ENCODE measurements around the gene TWSG1.
A peak's percentile ranks its signal among the peaks of the same experiment; 100 is the strongest.

Gene TWSG1

GRCh38 chr18:9334329-9334972 lies at the start of gene TWSG1:
Gene TWSG1, plus strand, starts transcription at chr18:9334773. Its CDS starts 2,457 bp downstream, at chr18:9337230.
- DNase-seq (peak; percentile 94), ATAC-seq (peak; percentile 91)

- DNase-seq (no peak), ATAC-seq (no peak)
These were observed 49.0 kb upstream of the TWSG1 start for GRCh38 chr18:9285604-9286003.

GRCh38 chr18:9287036-9287435 lies 47.5 kb upstream of the TWSG1 start:
- no peak for ATAC-seq
- no peak for DNase-seq

- DNase-seq (no peak), ATAC-seq (no peak)
These were observed 44.9 kb upstream of the TWSG1 start for GRCh38 chr18:9289698-9290097.

GRCh38 chr18:9290156-9290555 lies 44.4 kb upstream of the TWSG1 start:
- no peak for DNase-seq
- no peak for ATAC-seq

- ATAC-seq (no peak), DNase-seq (no peak)
These were observed 42.5 kb upstream of the TWSG1 start for GRCh38 chr18:9292047-9292446.

- DNase-seq (no peak), ATAC-seq (no peak)
These were observed 40.6 kb upstream of the TWSG1 start for GRCh38 chr18:9293948-9294347.

- DNase-seq (no peak), ATAC-seq (no peak)
These were observed 38.2 kb upstream of the TWSG1 start for GRCh38 chr18:9296233-9297006.

GRCh38 chr18:9297007-9297393 lies 37.6 kb upstream of the TWSG1 start:
- ATAC-seq: no peak

GRCh38 chr18:9304388-9305070 lies 30.0 kb upstream of the TWSG1 start:
- no peak for ATAC-seq
- no peak for DNase-seq

More at GRCh38 chr18:9297007-9297393, 37.6 kb upstream of the TWSG1 start:
- DNase-seq: no peak

- no peak for DNase-seq
- no peak for ATAC-seq
These were observed 15.2 kb upstream of the TWSG1 start for GRCh38 chr18:9319333-9319732.

- no peak for ATAC-seq
These were observed 13.5 kb upstream of the TWSG1 start for GRCh38 chr18:9321017-9321452.

GRCh38 chr18:9321736-9322135 lies 12.8 kb upstream of the TWSG1 start:
- DNase-seq (no peak), ATAC-seq (no peak)

More at GRCh38 chr18:9321017-9321452, 13.5 kb upstream of the TWSG1 start:
- DNase-seq: no peak

GRCh38 chr18:9322744-9323143 lies 11.8 kb upstream of the TWSG1 start:
- no peak for DNase-seq
- no peak for ATAC-seq

GRCh38 chr18:9323750-9324445 lies 10.7 kb upstream of the TWSG1 start:
- DNase-seq: no peak
- ATAC-seq: no peak

- no peak for ATAC-seq
- no peak for DNase-seq
These were observed 8.9 kb upstream of the TWSG1 start for GRCh38 chr18:9325716-9326115.

GRCh38 chr18:9328776-9329175 lies 5.8 kb upstream of the TWSG1 start:
- no peak for DNase-seq
- ATAC-seq: no peak

- DNase-seq: no peak
- ATAC-seq: no peak
These were observed 5.1 kb upstream of the TWSG1 start for GRCh38 chr18:9329471-9329870.

GRCh38 chr18:9330419-9330818 lies 4.2 kb upstream of the TWSG1 start:
- DNase-seq: no peak
- ATAC-seq: no peak

- ATAC-seq (peak; percentile 33), DNase-seq (peak; percentile 40)
These were observed 888 bp upstream of the TWSG1 start for GRCh38 chr18:9333441-9334328.

GRCh38 chr18:9334973-9335696 lies 562 bp downstream of the TWSG1 start:
- DNase-seq (peak; percentile 52), ATAC-seq (peak; percentile 53)

Data from stimulated activated naive CD8-positive, alpha-beta T cell treated with anti-CD3 and anti-CD28 coated beads, Interleukin-15, Interleukin-2, amounts not matched to agents 100 U/mL and 50 U/mL, for 24 hours (primary cell).